Neural cell (in vitro differentiated cells): Measurements from ENCODE around the gene HAGHL. TPM values are rescaled to one million over a fixed set of nuclear protein-coding genes. Genes with fewer than 3 reads are reported as not detected.

Experiments used
- H2AFZ ChIP-seq: fragments of 200-600, 300-800 bp; sonication (generic), shearing (Covaris generic); 2 replicates; pipeline ENCODE4 v1.6.0; 2014; ENCODE audit warnings: low read depth, mild to moderate bottlenecking, antibody characterized with exemption, low read length, moderate library complexity
- H3F3A ChIP-seq: fragments of 200-600 bp; shearing (Covaris generic); 2 replicates; pipeline ENCODE4 v1.6.1; 2016; ENCODE audit warnings: mild to moderate bottlenecking, moderate library complexity, mixed read lengths, antibody characterized with exemption, low read length; ENCODE audit not compliant: insufficient read depth, poor library complexity, severe bottlenecking
- H3K27ac ChIP-seq: fragments of 200-600, 300-800 bp; sonication (generic), shearing (Covaris generic); 2 replicates; pipeline ENCODE4 v1.5.1; 2014; ENCODE audit warnings: mild to moderate bottlenecking, low read length, moderate library complexity
- H3K27me3 ChIP-seq: fragments of 300-800, 200-600 bp; sonication (generic), shearing (Covaris generic); 2 replicates; pipeline ENCODE4 v1.6.0; 2014; ENCODE audit warnings: mild to moderate bottlenecking, low read depth, low read length, moderate library complexity; ENCODE audit not compliant: insufficient read depth
- H3K36me3 ChIP-seq: fragments of 300-800, 200-600 bp; sonication (generic), shearing (Covaris generic); 2 replicates; pipeline ENCODE4 v1.5.1; 2014; ENCODE audit warnings: mild to moderate bottlenecking, antibody characterized with exemption, low read length, moderate library complexity; ENCODE audit not compliant: insufficient read depth
- H3K4me2 ChIP-seq: fragments of 300-800, 200-600 bp; sonication (generic), shearing (Covaris generic); 2 replicates; pipeline ENCODE4 v1.6.0; 2014; ENCODE audit warnings: mild to moderate bottlenecking, low read length
- H3K4me3 ChIP-seq: fragments of 300-800, 200-600 bp; sonication (generic), shearing (Covaris generic); 2 replicates; pipeline ENCODE4 v1.5.1; 2014; ENCODE audit warnings: mild to moderate bottlenecking, low read length, moderate library complexity
- H3K79me2 ChIP-seq: fragments of 200-600 bp; shearing (Covaris generic); replicated peaks from 2 replicates; pipeline ENCODE4 v1.6.0; 2014; ENCODE audit warnings: mild to moderate bottlenecking, low read length, moderate library complexity; ENCODE audit not compliant: insufficient read depth
- H3K9ac ChIP-seq: fragments of 300-800, 200-600 bp; sonication (generic), shearing (Covaris generic); 2 replicates; pipeline ENCODE4 v1.6.1; 2016; ENCODE audit warnings: mild to moderate bottlenecking, low read length, mixed read lengths
- H3K9me2 ChIP-seq: fragments of 200-600 bp; shearing (Covaris generic); 2 replicates; pipeline ENCODE4 v1.6.1; 2016; ENCODE audit warnings: mild to moderate bottlenecking, low read length, mixed read lengths; ENCODE audit not compliant: insufficient read depth
- H3K9me3 ChIP-seq: fragments of 200-600, 300-800 bp; sonication (generic), shearing (Covaris generic); 2 replicates; pipeline ENCODE4 v1.6.1; 2016; ENCODE audit warnings: mild to moderate bottlenecking, mixed run types, low read length, moderate library complexity, mixed read lengths
- H4K20me1 ChIP-seq: fragments of 200-600 bp; shearing (Covaris generic); 2 replicates; pipeline ENCODE4 v1.6.1; 2016; ENCODE audit warnings: mild to moderate bottlenecking, mixed run types; ENCODE audit not compliant: insufficient read depth
- EP300 ChIP-seq: fragments of 450-650 bp; conservative IDR thresholded peaks from 2 replicates; pipeline ENCODE4 v1.6.1; 2014; ENCODE audit warnings: antibody characterized with exemption, mild to moderate bottlenecking, moderate library complexity; ENCODE audit not compliant: poor library complexity, severe bottlenecking
- EZH2 ChIP-seq: fragments of 200-600, 300-800 bp; shearing (Covaris generic), sonication (generic); IDR thresholded peaks from 2 replicates; pipeline ENCODE4 v1.6.1; 2014; ENCODE audit warnings: antibody characterized with exemption, low read length, borderline replicate concordance, mild to moderate bottlenecking; ENCODE audit not compliant: insufficient read depth, poor library complexity, severe bottlenecking
- MXI1 ChIP-seq: fragments of 450-650 bp; conservative IDR thresholded peaks from 2 replicates; pipeline ENCODE4 v1.6.1; 2014; ENCODE audit warnings: antibody characterized with exemption, mild to moderate bottlenecking; ENCODE audit not compliant: poor library complexity, severe bottlenecking
- POLR2AphosphoS5 ChIP-seq: IDR thresholded peaks from 2 replicates; pipeline ENCODE4 v1.6.1; 2012
- RAD21 ChIP-seq: fragments of 450-650 bp; conservative IDR thresholded peaks from 2 replicates; pipeline ENCODE4 v1.6.1; 2014; ENCODE audit warnings: antibody characterized with exemption, mild to moderate bottlenecking, moderate library complexity
- SMC3 ChIP-seq: fragments of 450-650 bp; conservative IDR thresholded peaks from 2 replicates; pipeline ENCODE4 v1.6.1; 2014; ENCODE audit warnings: antibody characterized with exemption, mild to moderate bottlenecking, moderate library complexity; ENCODE audit not compliant: poor library complexity
- TAF1 ChIP-seq: IDR thresholded peaks from 2 replicates; pipeline ENCODE4 v1.6.1; 2012; ENCODE audit warnings: low read depth
- polyA plus RNA-seq: library from polyadenylated mRNA; depleted of rRNA; stranded (reverse); fragments of >200 nt; gene quantifications from 2 replicates; pipeline ENCODE4 v1.2.3, GENCODE V29; 2014
- TF ChIP-seq, protein P1 (sequence below): IDR thresholded peaks from 2 replicates; pipeline ENCODE4 v1.6.1; 2012; ENCODE audit warnings: borderline replicate concordance
- TF ChIP-seq, protein P2 (sequence below): fragments of 450-650 bp; IDR thresholded peaks from 2 replicates; pipeline ENCODE4 v1.5.1; 2014; ENCODE audit warnings: antibody characterized with exemption, mild to moderate bottlenecking, moderate library complexity; ENCODE audit not compliant: poor library complexity, severe bottlenecking

Gene HAGHL
- polyA plus RNA-seq, 1 donor from 2014 or later = 28.3 TPM

DNA sequence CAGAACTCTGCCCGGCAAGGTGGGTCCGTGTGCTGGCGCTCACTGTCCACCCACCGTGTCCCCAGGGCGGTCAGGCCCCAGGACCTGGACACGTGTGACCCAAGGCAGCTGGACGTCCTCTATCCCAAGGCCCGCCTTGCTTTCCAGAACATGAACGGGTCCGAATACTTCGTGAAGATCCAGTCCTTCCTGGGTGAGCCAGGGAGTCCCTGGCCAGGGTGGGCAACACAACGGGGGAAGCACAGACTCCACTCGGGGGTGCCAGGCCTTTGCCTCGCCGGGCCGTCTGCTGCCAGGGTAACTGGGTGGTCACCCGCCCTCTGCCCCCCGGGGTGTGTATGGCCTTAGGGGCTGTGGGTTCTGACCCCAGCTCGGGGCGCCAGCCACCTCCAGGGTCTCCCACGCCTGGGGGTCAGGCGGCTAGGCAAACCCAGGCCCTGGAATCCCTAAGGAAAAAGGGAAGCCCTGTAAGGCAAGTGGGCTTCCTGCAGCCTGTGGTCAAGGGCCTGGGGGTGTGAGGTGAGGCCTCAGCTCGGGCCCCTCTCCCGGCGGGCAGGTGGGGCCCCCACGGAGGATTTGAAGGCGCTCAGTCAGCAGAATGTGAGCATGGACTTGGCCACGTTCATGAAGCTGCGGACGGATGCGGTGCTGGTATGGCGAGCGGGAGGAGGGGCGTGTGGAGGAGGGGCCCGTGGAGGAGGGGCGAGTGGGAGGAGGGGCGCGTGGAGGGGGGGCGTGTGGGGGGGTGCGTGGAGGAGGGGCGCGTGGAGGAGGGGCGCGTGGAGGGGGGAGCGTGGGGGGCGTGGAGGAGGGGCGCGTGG lies 40.1 kb downstream of the HAGHL start:
- Histone ChIP-seq H3K9ac (no peak overlapping the region), H3K9me3 (no peaks in the 10 kb centered on the region), H3K27me3 (no peaks in the 10 kb centered on the region), H3K9me2 (no peaks in the 10 kb centered on the region), H3F3A (no peaks in the 10 kb centered on the region), H3K27ac (no peak overlapping the region), H2AFZ (no peak overlapping the region), H4K20me1 (no peaks in the 10 kb centered on the region), H3K4me2 (no peak overlapping the region), H3K79me2 (no peaks in the 10 kb centered on the region), H3K4me3 (no peak overlapping the region), H3K36me3 (no peaks in the 10 kb centered on the region)
- TF ChIP-seq, protein P1, sequence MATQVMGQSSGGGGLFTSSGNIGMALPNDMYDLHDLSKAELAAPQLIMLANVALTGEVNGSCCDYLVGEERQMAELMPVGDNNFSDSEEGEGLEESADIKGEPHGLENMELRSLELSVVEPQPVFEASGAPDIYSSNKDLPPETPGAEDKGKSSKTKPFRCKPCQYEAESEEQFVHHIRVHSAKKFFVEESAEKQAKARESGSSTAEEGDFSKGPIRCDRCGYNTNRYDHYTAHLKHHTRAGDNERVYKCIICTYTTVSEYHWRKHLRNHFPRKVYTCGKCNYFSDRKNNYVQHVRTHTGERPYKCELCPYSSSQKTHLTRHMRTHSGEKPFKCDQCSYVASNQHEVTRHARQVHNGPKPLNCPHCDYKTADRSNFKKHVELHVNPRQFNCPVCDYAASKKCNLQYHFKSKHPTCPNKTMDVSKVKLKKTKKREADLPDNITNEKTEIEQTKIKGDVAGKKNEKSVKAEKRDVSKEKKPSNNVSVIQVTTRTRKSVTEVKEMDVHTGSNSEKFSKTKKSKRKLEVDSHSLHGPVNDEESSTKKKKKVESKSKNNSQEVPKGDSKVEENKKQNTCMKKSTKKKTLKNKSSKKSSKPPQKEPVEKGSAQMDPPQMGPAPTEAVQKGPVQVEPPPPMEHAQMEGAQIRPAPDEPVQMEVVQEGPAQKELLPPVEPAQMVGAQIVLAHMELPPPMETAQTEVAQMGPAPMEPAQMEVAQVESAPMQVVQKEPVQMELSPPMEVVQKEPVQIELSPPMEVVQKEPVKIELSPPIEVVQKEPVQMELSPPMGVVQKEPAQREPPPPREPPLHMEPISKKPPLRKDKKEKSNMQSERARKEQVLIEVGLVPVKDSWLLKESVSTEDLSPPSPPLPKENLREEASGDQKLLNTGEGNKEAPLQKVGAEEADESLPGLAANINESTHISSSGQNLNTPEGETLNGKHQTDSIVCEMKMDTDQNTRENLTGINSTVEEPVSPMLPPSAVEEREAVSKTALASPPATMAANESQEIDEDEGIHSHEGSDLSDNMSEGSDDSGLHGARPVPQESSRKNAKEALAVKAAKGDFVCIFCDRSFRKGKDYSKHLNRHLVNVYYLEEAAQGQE = no peak
- TF ChIP-seq, protein P2, sequence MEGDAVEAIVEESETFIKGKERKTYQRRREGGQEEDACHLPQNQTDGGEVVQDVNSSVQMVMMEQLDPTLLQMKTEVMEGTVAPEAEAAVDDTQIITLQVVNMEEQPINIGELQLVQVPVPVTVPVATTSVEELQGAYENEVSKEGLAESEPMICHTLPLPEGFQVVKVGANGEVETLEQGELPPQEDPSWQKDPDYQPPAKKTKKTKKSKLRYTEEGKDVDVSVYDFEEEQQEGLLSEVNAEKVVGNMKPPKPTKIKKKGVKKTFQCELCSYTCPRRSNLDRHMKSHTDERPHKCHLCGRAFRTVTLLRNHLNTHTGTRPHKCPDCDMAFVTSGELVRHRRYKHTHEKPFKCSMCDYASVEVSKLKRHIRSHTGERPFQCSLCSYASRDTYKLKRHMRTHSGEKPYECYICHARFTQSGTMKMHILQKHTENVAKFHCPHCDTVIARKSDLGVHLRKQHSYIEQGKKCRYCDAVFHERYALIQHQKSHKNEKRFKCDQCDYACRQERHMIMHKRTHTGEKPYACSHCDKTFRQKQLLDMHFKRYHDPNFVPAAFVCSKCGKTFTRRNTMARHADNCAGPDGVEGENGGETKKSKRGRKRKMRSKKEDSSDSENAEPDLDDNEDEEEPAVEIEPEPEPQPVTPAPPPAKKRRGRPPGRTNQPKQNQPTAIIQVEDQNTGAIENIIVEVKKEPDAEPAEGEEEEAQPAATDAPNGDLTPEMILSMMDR = no peak
- TF ChIP-seq SMC3 = no peak
- TF ChIP-seq TAF1 = no peak
- no peak for TF ChIP-seq EZH2
- TF ChIP-seq RAD21 = no peak
- no peak for TF ChIP-seq MXI1
- TF ChIP-seq EP300 = no peak
- TF ChIP-seq POLR2AphosphoS5 = no peak

- no peaks in the 10 kb centered on the region for H3K9me3 ChIP-seq
- no peaks in the 10 kb centered on the region for H4K20me1 ChIP-seq
- no peaks in the 10 kb centered on the region for H3F3A ChIP-seq
- no peak overlapping the region for H3K9ac ChIP-seq
- TF ChIP-seq, protein P2 = no peak
- TF ChIP-seq, protein P1 = no peak
- TF ChIP-seq SMC3 (no peak), EZH2 (no peak), RAD21 (no peak), EP300 (no peak), TAF1 (no peak), POLR2AphosphoS5 (no peak), MXI1 (no peak)
- no peak overlapping the region for H2AFZ ChIP-seq
- no peaks in the 10 kb centered on the region for H3K36me3 ChIP-seq
- H3K4me3 ChIP-seq = no peak overlapping the region
- H3K27me3 ChIP-seq = no peaks in the 10 kb centered on the region
- no peak overlapping the region for H3K27ac ChIP-seq
- no peaks in the 10 kb centered on the region for H3K9me2 ChIP-seq
- no peaks in the 10 kb centered on the region for H3K79me2 ChIP-seq
- H3K4me2 ChIP-seq = no peak overlapping the region
Observed at GRCh38 chr16:767743-768235, 40.9 kb downstream of the HAGHL start.
